BJ (cell line): ENCODE data around the gene RNGTT. TPM values are rescaled to one million over a fixed set of nuclear protein-coding genes. Genes with fewer than 3 reads are reported as not detected.

Experiments
- CTCF ChIA-PET: fragments of 350-600 bp; formaldehyde crosslinking; extraction: SDS; loops from one replicate; lab custom pipeline; 2021; ENCODE audit warnings: antibody characterized with exemption, inconsistent platforms; lab: Yijun Ruan, JAX
- POLR2A ChIA-PET: fragments of 300-600 bp; sonication (Branson Sonifier 250); formaldehyde crosslinking; extraction: SDS; loops from one replicate; lab custom pipeline; 2021; ENCODE audit warnings: antibody characterized with exemption; lab: Charles Lee
- DNase-seq: peaks from one replicate; pipeline ENCODE4 v3.0.0-alpha.2; 2011; ENCODE audit warnings: low read depth
- H3K27me3 ChIP-seq: 2 replicates; pipeline ENCODE4 v1.6.0; 2011; ENCODE audit warnings: low read length; ENCODE audit not compliant: control insufficient read depth, insufficient read depth
- H3K36me3 ChIP-seq: 2 replicates; pipeline ENCODE4 v1.5.1; 2011; ENCODE audit warnings: low read length; ENCODE audit not compliant: control insufficient read depth, insufficient read depth
- H3K4me3 ChIP-seq: 2 replicates; pipeline ENCODE4 v1.5.1; 2011; ENCODE audit warnings: low read depth, mild to moderate bottlenecking, control low read depth, low read length
- CTCF ChIP-seq: IDR thresholded peaks from 2 replicates; pipeline ENCODE4 v1.5.1; 2011; ENCODE audit warnings: low read depth, mild to moderate bottlenecking, control low read depth, inconsistent platforms, low read length, moderate library complexity; ENCODE audit not compliant: insufficient read depth
- polyA plus RNA-seq: library from polyadenylated mRNA; depleted of rRNA; stranded (reverse); fragments of >200 nt; gene quantifications from 2 replicates; pipeline ENCODE4 v1.2.3, GENCODE V29; 2011

The RNGTT gene
- polyA plus RNA-seq, 1 experiment: 3.2 TPM

- TF ChIP-seq CTCF: no peak
- Histone ChIP-seq H3K4me3 (no peak overlapping the region), H3K27me3 (no peaks in the 10 kb centered on the region), H3K36me3 (no peaks in the 10 kb centered on the region)
- no peak for DNase-seq
- CTCF ChIA-PET: interaction anchor here (1.2 kb wide), 1 partner anchor 11 kb away, joined by 3 read pairs; no protein-coding TSS in a partner anchor
- POLR2A ChIA-PET: no interaction called here
These were observed 398.0 kb downstream of the RNGTT start for GRCh38 chr6:88565409-88565811.

- no peak for TF ChIP-seq CTCF
- no peak for DNase-seq
- CTCF ChIA-PET: no interaction called here
- Histone ChIP-seq H3K4me3 (no peak overlapping the region), H3K27me3 (no peaks in the 10 kb centered on the region), H3K36me3 (no peaks in the 10 kb centered on the region)
- POLR2A ChIA-PET: no interaction called here
These were observed 400.2 kb downstream of the RNGTT start for GRCh38 chr6:88563277-88563625.

- Histone ChIP-seq H3K27me3 (no peaks in the 10 kb centered on the region), H3K36me3 (no peaks in the 10 kb centered on the region), H3K4me3 (no peak overlapping the region)
- DNase-seq: no peak
- ChIA-PET POLR2A (no interaction called here), CTCF (no interaction called here)
- no peak for TF ChIP-seq CTCF
These were observed 400.8 kb downstream of the RNGTT start for GRCh38 chr6:88562353-88563276.

DNA sequence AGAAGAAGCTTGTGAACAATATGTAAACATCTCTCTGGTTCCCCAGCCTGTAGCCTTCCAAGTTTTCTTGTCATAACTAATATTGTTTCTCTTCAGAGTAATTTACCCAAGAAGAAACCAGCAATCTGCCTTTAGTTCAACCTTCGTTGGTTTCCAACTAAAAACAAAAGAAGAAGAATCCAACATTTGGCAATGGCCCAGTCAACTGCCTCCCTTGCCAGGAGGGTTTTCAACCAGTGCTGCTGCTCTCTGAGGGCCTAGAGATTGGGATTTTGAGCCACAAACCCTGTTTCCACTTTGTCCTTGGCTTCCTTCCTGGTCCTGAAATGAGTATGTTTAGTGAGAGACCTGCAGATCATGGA lies 401.5 kb downstream of the RNGTT start:
- no peaks in the 10 kb centered on the region for H3K27me3 ChIP-seq
- TF ChIP-seq CTCF: no peak
- ChIA-PET CTCF (no interaction called here), POLR2A (no interaction called here)
- H3K4me3 ChIP-seq: no peak overlapping the region
- no peaks in the 10 kb centered on the region for H3K36me3 ChIP-seq
- DNase-seq: no peak

DNA sequence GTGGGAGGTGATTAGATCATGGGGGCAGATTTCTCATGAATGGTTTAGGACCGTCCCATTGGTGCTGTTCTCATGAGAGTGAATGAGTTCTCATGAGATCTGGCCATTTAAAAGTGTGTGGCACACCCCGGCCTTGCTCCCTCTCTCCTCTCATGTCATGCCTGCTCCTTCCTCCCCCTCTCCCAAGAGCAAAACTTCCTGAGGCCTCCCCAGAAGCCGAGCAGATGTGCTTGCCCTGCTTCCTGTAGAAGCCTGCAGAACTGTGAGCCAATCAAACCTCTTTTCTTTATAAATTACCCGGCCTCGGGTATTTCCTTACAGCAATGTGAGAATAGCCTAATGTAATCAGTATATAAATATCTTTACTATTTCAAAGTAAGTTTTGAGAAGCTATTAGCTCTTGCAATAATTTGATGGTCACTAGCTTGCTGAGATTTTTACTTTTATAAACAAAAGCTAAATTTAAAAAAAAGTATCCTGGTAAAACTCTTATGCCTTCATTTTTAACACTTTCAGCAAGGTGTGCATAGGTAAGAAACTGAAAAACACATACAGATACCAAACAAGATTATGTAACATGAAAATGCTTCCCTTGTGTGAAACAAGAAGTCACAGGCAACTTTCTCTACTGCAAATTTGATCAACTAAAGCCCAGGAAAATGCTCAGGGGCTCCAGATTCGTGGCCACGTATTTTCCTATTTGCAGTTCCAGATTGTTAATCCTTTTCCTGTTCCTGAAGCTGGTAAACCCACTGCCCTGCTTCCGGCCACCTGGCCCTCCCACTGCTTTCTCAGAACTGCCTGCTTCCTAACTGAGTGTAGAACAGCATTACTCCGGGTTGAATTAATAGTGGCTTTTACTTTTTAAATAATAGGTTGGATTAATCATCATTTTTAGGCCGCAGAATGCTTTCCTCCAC lies 402.1 kb downstream of the RNGTT start:
- no peak overlapping the region for H3K4me3 ChIP-seq
- ChIA-PET POLR2A (no interaction called here), CTCF (no interaction called here)
- H3K27me3 ChIP-seq: no peaks in the 10 kb centered on the region
- H3K36me3 ChIP-seq: no peaks in the 10 kb centered on the region
- DNase-seq: no peak
- TF ChIP-seq CTCF: no peak
